Gastrocnemius medialis (tissue), 4 donors: ENCODE results near the gene WDFY2.

Experiments
- POLR2A ChIP-seq, 2 donors: fragments of 450-650 bp; IDR thresholded peaks; one replicate each; pipeline ENCODE4 v1.6.1; 2017; ENCODE audit warnings: antibody characterized with exemption in 2 of 2, mild to moderate bottlenecking in 2 of 2, moderate library complexity in 2 of 2
- TF ChIP-seq, protein P1 (sequence below), 5 experiments: fragments of 450-650 bp in 3 of 5; fragments of 200-600 bp in 2 of 5; sonication (generic) in 2 of 5; IDR thresholded peaks in 4 of 5; conservative IDR thresholded peaks in 1 of 5; 1 replicate in 4 of 5; 2 replicates in 1 of 5; pipeline ENCODE4 v1.5.1; 2016 to 2019; ENCODE audit warnings: antibody characterized with exemption in 5 of 5, mild to moderate bottlenecking in 3 of 5, moderate library complexity in 3 of 5

DNA sequence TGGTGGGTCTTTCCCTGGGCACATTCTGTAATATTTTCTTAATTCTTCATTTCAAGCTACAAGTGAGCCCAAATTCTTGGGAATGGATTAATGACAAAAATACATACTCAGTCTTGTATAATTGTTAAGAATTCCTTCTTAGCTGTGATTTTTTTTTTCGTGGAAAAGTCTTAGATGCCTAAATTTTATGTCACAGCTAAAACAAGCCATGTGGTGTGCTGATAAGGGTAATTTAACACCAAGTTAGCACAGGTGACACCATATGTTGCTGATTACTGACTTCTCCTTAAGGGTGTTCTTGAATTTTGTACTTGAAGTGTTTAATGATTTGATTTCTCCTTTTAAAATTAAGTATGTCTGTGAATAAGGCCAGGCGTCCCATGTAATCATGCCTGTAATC, 29.3 kb downstream of the WDFY2 start:
- TF ChIP-seq, protein P1, sequence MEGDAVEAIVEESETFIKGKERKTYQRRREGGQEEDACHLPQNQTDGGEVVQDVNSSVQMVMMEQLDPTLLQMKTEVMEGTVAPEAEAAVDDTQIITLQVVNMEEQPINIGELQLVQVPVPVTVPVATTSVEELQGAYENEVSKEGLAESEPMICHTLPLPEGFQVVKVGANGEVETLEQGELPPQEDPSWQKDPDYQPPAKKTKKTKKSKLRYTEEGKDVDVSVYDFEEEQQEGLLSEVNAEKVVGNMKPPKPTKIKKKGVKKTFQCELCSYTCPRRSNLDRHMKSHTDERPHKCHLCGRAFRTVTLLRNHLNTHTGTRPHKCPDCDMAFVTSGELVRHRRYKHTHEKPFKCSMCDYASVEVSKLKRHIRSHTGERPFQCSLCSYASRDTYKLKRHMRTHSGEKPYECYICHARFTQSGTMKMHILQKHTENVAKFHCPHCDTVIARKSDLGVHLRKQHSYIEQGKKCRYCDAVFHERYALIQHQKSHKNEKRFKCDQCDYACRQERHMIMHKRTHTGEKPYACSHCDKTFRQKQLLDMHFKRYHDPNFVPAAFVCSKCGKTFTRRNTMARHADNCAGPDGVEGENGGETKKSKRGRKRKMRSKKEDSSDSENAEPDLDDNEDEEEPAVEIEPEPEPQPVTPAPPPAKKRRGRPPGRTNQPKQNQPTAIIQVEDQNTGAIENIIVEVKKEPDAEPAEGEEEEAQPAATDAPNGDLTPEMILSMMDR (IDR thresholded peaks at IDR 0.05 in 4 of 5, conservative IDR thresholded peaks at IDR 0.05 in 1 of 5), result no peak
- TF ChIP-seq POLR2A (IDR thresholded peaks at IDR 0.05), result no peak
